Common myeloid progenitor, CD34-positive (primary cell): ENCODE data around the gene RANBP17.
A peak's percentile ranks its signal among the peaks of the same experiment; 100 is the strongest.

Experiments
- CTCF ChIA-PET: fragments of 350-600 bp; sonication (Branson Sonifier 250); formaldehyde crosslinking; loops from one replicate; lab custom pipeline; 2021; ENCODE audit warnings: antibody characterized with exemption; lab: Charles Lee
- POLR2A ChIA-PET: fragments of 350-600 bp; sonication (Branson Sonifier 250); formaldehyde crosslinking; loops from one replicate; lab custom pipeline; 2021; ENCODE audit warnings: antibody characterized with exemption; lab: Charles Lee
- DNase-seq, 3 donors: peaks; one replicate each; pipeline versions ENCODE4 v3.0.0 to v3.0.0-alpha.2; 2013
- H3K27ac ChIP-seq, 2 experiments: 1 replicate in 1 of 2; 2 replicates in 1 of 2; pipeline ENCODE4 v1.7.0; 2013; ENCODE audit warnings: inconsistent platforms in 2 of 2, low read length in 2 of 2, mild to moderate bottlenecking in 2 of 2, low read depth in 1 of 2, moderate library complexity in 1 of 2; ENCODE audit not compliant: severe bottlenecking in 2 of 2, insufficient read depth in 1 of 2, poor library complexity in 1 of 2
- H3K27me3 ChIP-seq, 5 experiments: replicated peaks in 2 of 5; 1 replicate in 3 of 5; 2 replicates in 2 of 5; pipeline versions ENCODE4 v1.6.1 to v1.7.0; 2013; ENCODE audit warnings: low read length in 4 of 5, mild to moderate bottlenecking in 2 of 5, moderate library complexity in 2 of 5, inconsistent platforms in 1 of 5; ENCODE audit not compliant: insufficient read depth in 5 of 5, control insufficient read depth in 4 of 5
- H3K36me3 ChIP-seq, 4 experiments: 1 replicate in 2 of 4; 2 replicates in 2 of 4; pipeline versions ENCODE4 v1.6.1 to v1.7.0; 2013; ENCODE audit warnings: low read length in 3 of 4, control low read depth in 1 of 4, mild to moderate bottlenecking in 1 of 4; ENCODE audit not compliant: control insufficient read depth in 4 of 4, insufficient read depth in 4 of 4
- H3K4me1 ChIP-seq, 4 experiments: 1 replicate in 3 of 4; 2 replicates in 1 of 4; pipeline versions ENCODE4 v1.6.1 to v1.7.1; 2013; ENCODE audit warnings: low read length in 3 of 4, mild to moderate bottlenecking in 3 of 4, control low read depth in 1 of 4, inconsistent platforms in 1 of 4, moderate library complexity in 1 of 4; ENCODE audit not compliant: control insufficient read depth in 4 of 4, insufficient read depth in 4 of 4; ENCODE audit errors: control extremely low read depth in 1 of 4
- H3K4me3 ChIP-seq, 7 experiments: 1 replicate in 4 of 7; 2 replicates in 3 of 7; pipeline versions ENCODE4 v1.5.1 to v1.7.0; 2013; ENCODE audit warnings: mild to moderate bottlenecking in 7 of 7, low read length in 6 of 7, moderate library complexity in 6 of 7, inconsistent platforms in 2 of 7, low read depth in 2 of 7, control low read depth in 1 of 7; ENCODE audit not compliant: insufficient read depth in 4 of 7, control insufficient read depth in 1 of 7; ENCODE audit errors: extremely low read depth in 1 of 7
- H3K9me3 ChIP-seq, 5 experiments: 1 replicate in 4 of 5; 2 replicates in 1 of 5; pipeline versions ENCODE4 v1.6.1 to v1.7.1; 2013; ENCODE audit warnings: low read length in 4 of 5, mild to moderate bottlenecking in 2 of 5, inconsistent platforms in 1 of 5, low read depth in 1 of 5, moderate library complexity in 1 of 5; ENCODE audit not compliant: control insufficient read depth in 4 of 5, insufficient read depth in 2 of 5; ENCODE audit errors: control extremely low read depth in 1 of 5
- WGBS: methylation state at CpG from one replicate; pipeline ENCODE4 v1.1.5; 2013; ENCODE audit not compliant: insufficient coverage; 5-methylcytosine and 5-hydroxymethylcytosine counted together

Gene RANBP17

GRCh38 chr5:171312129-171312974 is 450.5 kb downstream of the RANBP17 start:
- Histone ChIP-seq H3K27me3 (peaks cover 5 to 100% (median 61%) of the 10 kb centered on the region in 5 experiments), H3K27ac (no peak overlapping the region), H3K4me3 (peak overlapping the region in 4 of 7 experiments; percentile 35 to 59 (median 49)), H3K9me3 (no peaks in the 10 kb centered on the region), H3K36me3 (no peaks in the 10 kb centered on the region), H3K4me1 (peaks cover 0 to 75% (median 55%) of the 10 kb centered on the region in 4 experiments)
- DNase-seq = peak in 1 of 3 donors; percentile 25
- ChIA-PET CTCF (no interaction called here), POLR2A (no interaction called here)
- WGBS = 6% methylated on average over 49 of the region's 74 CpGs

- peaks cover 0 to 65% (median 53%) of the 10 kb centered on the region in 4 experiments for H3K4me1 ChIP-seq
- no peaks in the 10 kb centered on the region for H3K9me3 ChIP-seq
- peak in 1 of 3 donors; percentile 22 for DNase-seq
- no peaks in the 10 kb centered on the region for H3K36me3 ChIP-seq
- no peak overlapping the region for H3K4me3 ChIP-seq
- peaks cover 13 to 100% (median 56%) of the 10 kb centered on the region in 5 experiments for H3K27me3 ChIP-seq
- CTCF ChIA-PET = no interaction called here
- H3K27ac ChIP-seq = no peak overlapping the region
- POLR2A ChIA-PET = no interaction called here
- WGBS = 10% methylated on average over 32 of the region's 37 CpGs
Measured at GRCh38 chr5:171313481-171314206, 451.8 kb downstream of the RANBP17 start.

GRCh38 chr5:171314728-171315385 is 453.0 kb downstream of the RANBP17 start:
- peaks cover 0 to 55% (median 43%) of the 10 kb centered on the region in 4 experiments for H3K4me1 ChIP-seq
- H3K27me3 ChIP-seq = peaks cover 17 to 100% (median 57%) of the 10 kb centered on the region in 5 experiments
- no peak overlapping the region for H3K27ac ChIP-seq
- H3K9me3 ChIP-seq = no peaks in the 10 kb centered on the region
- ChIA-PET POLR2A (no interaction called here), CTCF (no interaction called here)
- peak in 1 of 3 donors; percentile 32 for DNase-seq
- H3K36me3 ChIP-seq = no peaks in the 10 kb centered on the region
- 4% methylated on average over 40 of the region's 53 CpGs for WGBS
- H3K4me3 ChIP-seq = peak overlapping the region in 1 of 7 experiments; percentile 19

- Histone ChIP-seq H3K4me3 (no peak overlapping the region), H3K27ac (no peak overlapping the region), H3K36me3 (no peaks in the 10 kb centered on the region), H3K27me3 (peaks cover 17 to 100% (median 58%) of the 10 kb centered on the region in 5 experiments), H3K4me1 (peaks cover 0 to 51% (median 40%) of the 10 kb centered on the region in 4 experiments), H3K9me3 (no peaks in the 10 kb centered on the region)
- POLR2A ChIA-PET = no interaction called here
- 4% methylated on average over 33 of the region's 36 CpGs for WGBS
- CTCF ChIA-PET = interaction anchor here (1.4 to 2.0 kb wide), 2 partner anchors 8 to 12 kb away, joined by 5 to 6 read pairs; no protein-coding TSS in a partner anchor
- DNase-seq = no peak
Measured at GRCh38 chr5:171315386-171315891, 453.6 kb downstream of the RANBP17 start.

- Histone ChIP-seq H3K27me3 (peaks cover 17 to 100% (median 56%) of the 10 kb centered on the region in 5 experiments), H3K4me1 (peaks cover 0 to 47% (median 36%) of the 10 kb centered on the region in 4 experiments), H3K4me3 (peak overlapping the region in 3 of 7 experiments; percentile 26 to 41 (median 39)), H3K27ac (no peak overlapping the region), H3K9me3 (no peaks in the 10 kb centered on the region), H3K36me3 (no peaks in the 10 kb centered on the region)
- DNase-seq = no peak
- CTCF ChIA-PET = interaction anchor here (1.4 to 2.0 kb wide), 2 partner anchors 9 to 12 kb away, joined by 5 to 6 read pairs; no protein-coding TSS in a partner anchor
- WGBS = 8% methylated on average over 18 of the region's 20 CpGs
- POLR2A ChIA-PET = no interaction called here
Measured at GRCh38 chr5:171315925-171316257, 454.1 kb downstream of the RANBP17 start.

- DNase-seq = peak in 1 of 3 donors; percentile 47
- ChIA-PET CTCF (interaction anchor here (1.4 to 2.0 kb wide), 2 partner anchors 9 to 11 kb away, joined by 5 to 6 read pairs; no protein-coding TSS in a partner anchor), POLR2A (interaction anchor here (0.6 kb wide), 1 partner anchor 18 kb away, joined by 3 read pairs; no protein-coding TSS in a partner anchor)
- Histone ChIP-seq H3K27me3 (peaks cover 17 to 100% (median 59%) of the 10 kb centered on the region in 5 experiments), H3K27ac (no peak overlapping the region), H3K4me1 (peaks cover 0 to 41% (median 30%) of the 10 kb centered on the region in 4 experiments), H3K36me3 (no peaks in the 10 kb centered on the region), H3K9me3 (no peaks in the 10 kb centered on the region), H3K4me3 (peak overlapping the region in 3 of 7 experiments; percentile 26 to 41 (median 39))
- WGBS = 6% methylated on average over 65 of the region's 66 CpGs
Measured at GRCh38 chr5:171316258-171317121, 454.7 kb downstream of the RANBP17 start.
